ENCODE data around the gene NODAL. TPM values are rescaled to one million over a fixed set of nuclear protein-coding genes. Genes with fewer than 3 reads are reported as not detected.

Gene NODAL
- total RNA-seq, 2 donors from 2014 or later, result not detected

DNA sequence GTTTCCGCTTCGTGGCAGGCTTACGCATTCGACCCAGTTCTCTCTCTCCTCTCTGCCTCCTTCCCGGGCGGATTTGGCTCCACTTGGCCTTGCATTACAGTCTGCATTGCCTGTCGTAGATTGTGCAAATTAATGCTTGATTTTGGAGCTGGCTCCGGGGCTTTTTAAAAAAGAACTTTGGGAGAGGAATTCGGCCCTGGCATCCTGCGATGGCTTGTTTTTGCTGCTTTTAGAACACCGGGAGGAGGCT, 36.8 kb downstream of the NODAL start:
- DNase-seq (no peak), ATAC-seq (no peak)
- intact Hi-C loops (cut with DNase I, micrococcal nuclease), result no loop called here

- intact Hi-C loops (cut with DNase I, micrococcal nuclease), result no loop called here
- peak; percentile 96 to 99 for DNase-seq
- peak; percentile 86 for ATAC-seq
These were observed 37.3 kb downstream of the NODAL start, which contains the start of gene EIF4EBP2 for GRCh38 chr10:70404036-70404786. EIF4EBP2 (plus strand) TSS chr10:70404145; CDS start chr10:70404402, 257 bp downstream.

DNA sequence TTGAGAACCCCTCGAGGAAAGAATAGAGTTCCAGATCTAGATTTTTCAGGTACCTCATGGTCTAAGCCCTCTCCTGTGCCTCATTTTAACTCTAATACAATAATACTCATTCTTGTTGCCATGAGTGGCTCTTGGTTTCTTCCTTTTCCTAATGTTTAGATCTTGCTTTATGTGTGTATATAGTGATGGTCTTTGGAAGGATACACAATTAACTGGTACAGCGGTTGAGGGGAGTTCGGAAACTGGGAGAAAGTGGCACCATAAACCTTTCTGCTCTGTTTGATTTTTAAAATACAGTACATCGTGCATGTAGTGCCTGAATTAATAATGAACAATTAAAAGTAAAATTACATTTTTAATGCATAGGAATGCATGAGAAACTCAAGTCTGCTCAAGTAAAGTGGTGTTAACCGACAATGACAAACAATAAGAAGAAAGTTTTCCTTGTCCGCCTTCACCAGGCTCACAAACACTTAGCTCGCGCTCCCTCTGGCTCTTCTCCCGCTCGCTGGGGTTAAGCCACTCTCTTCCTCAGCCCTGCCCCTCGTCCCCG, 37.9 kb downstream of the NODAL start:
- intact Hi-C loops (cut with DNase I, micrococcal nuclease), result no loop called here
- ATAC-seq (no peak), DNase-seq (no peak)

DNA sequence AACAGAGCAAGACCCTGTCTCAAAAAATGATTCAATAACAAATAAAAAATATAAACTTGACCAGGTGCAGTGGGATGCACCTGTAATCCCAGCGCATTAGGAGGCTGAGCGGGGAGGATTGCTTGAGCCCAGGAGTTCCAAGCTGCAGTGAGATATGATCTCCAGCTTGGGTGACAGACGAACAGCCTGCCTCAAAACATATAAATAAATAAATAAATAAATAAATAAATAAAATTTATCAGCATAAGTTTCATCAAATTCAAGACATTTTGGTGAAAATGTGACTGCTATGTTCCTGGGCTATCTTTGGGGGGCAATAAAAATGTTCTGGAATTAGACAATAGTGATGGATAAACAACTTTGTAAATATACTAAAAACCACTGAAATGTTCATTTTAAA, 42.3 kb downstream of the NODAL start:
- DNase-seq (no peak), ATAC-seq (no peak)
- intact Hi-C loops (cut with DNase I, micrococcal nuclease), result no loop called here

- DNase-seq (no peak), ATAC-seq (no peak)
- intact Hi-C loops (cut with DNase I, micrococcal nuclease), result no loop called here
These were observed 45.3 kb downstream of the NODAL start for GRCh38 chr10:70396140-70396539.

- DNase-seq (no peak), ATAC-seq (no peak)
- intact Hi-C loops (cut with DNase I, micrococcal nuclease), result no loop called here
These were observed 49.8 kb downstream of the NODAL start for GRCh38 chr10:70391654-70392053.

Other genes with a start within 250 kb of the NODAL start
- 100 to 1,000 TPM; 137 to 168 TPM for gene PPA1, start 208.3 kb downstream of the NODAL start, total RNA-seq
- under 1 TPM; 0.03 to 0.15 TPM for gene NPFFR1, start 157.7 kb downstream of the NODAL start, total RNA-seq
- gene LRRC20, start 59.1 kb downstream of the NODAL start, total RNA-seq, result 1 to 10 TPM; 5.0 to 5.6 TPM
- 100 to 1,000 TPM in 1 of 2 donors, 10 to 100 TPM in 1; 72.2 to 112 TPM for gene EIF4EBP2, start 37.5 kb downstream of the NODAL start, total RNA-seq
- 1 to 10 TPM; 1.3 to 3.9 TPM for gene PALD1, start 37.1 kb upstream of the NODAL start, total RNA-seq
- gene PRF1, start 161.1 kb upstream of the NODAL start, total RNA-seq, result 1 to 10 TPM; 2.7 to 4.3 TPM
- gene ADAMTS14, start 230.8 kb upstream of the NODAL start, total RNA-seq, result 1 to 10 TPM in 1 of 2 donors, under 1 TPM in 1; 0.95 to 2.1 TPM

Data from left colon (tissue), 2 donors.